ENCODE results near the gene SH3YL1. TPM values are rescaled to one million over a fixed set of nuclear protein-coding genes. Genes with fewer than 3 reads are reported as not detected.

SH3YL1 gene
- total RNA-seq, result 38.0 and 44.0 TPM in 2 replicates

GRCh38 chr2:263774-264492 is at the start of gene SH3YL1:
TSS of gene SH3YL1 (minus strand) at chr2:264032. CDS start at chr2:263984, 48 bp downstream.

GRCh38 chr2:287911-288757 is 24.3 kb upstream of the SH3YL1 start, which contains the start of gene ALKAL2:
TSS of gene ALKAL2 (minus strand) at chr2:288091. CDS start at chr2:287835, 256 bp downstream.

GRCh38 chr2:264493-265468 is 949 bp upstream of the SH3YL1 start, which contains the start of gene ACP1:
TSS of gene ACP1 (plus strand) at chr2:264947. CDS start at chr2:264965, 18 bp downstream.

Other genes starting within 250 kb of the SH3YL1 start
- gene FAM110C, start 217.5 kb downstream of the SH3YL1 start, total RNA-seq, result 19.0 and 45.4 TPM in 2 replicates
- 79.7 and 83.0 TPM in 2 replicates for gene ACP1, start 915 bp upstream of the SH3YL1 start, total RNA-seq
- gene ALKAL2, start 24.1 kb upstream of the SH3YL1 start, total RNA-seq, result not detected in 2 replicates

Data from hair follicular keratinocyte (primary cell).